ENCODE results near the gene B4GALNT3.

The B4GALNT3 gene

GRCh38 chr12:510071-510825 is 50.5 kb downstream of the B4GALNT3 start:
- DNase-seq = no peak

- no peak for DNase-seq
Measured at GRCh38 chr12:512933-513332, 53.2 kb downstream of the B4GALNT3 start.

GRCh38 chr12:513446-513845 is 53.7 kb downstream of the B4GALNT3 start:
- DNase-seq = no peak

- no peak for DNase-seq
Measured at GRCh38 chr12:517538-517937, 57.8 kb downstream of the B4GALNT3 start.

- DNase-seq = no peak
Measured at GRCh38 chr12:520119-520518, 60.4 kb downstream of the B4GALNT3 start.

GRCh38 chr12:522692-523378 is 63.1 kb downstream of the B4GALNT3 start:
- no peak for DNase-seq

- no peak for DNase-seq
Measured at GRCh38 chr12:524167-524951, 64.6 kb downstream of the B4GALNT3 start.

GRCh38 chr12:526089-526488 is 66.3 kb downstream of the B4GALNT3 start:
- no peak for DNase-seq

- no peak for DNase-seq
Measured at GRCh38 chr12:527241-527640, 67.5 kb downstream of the B4GALNT3 start.

- no peak for DNase-seq
Measured at GRCh38 chr12:527729-528128, 68.0 kb downstream of the B4GALNT3 start.

GRCh38 chr12:530308-530707 is 70.6 kb downstream of the B4GALNT3 start:
- DNase-seq = no peak

- DNase-seq = no peak
Measured at GRCh38 chr12:530821-531220, 71.1 kb downstream of the B4GALNT3 start.

- DNase-seq = no peak
Measured at GRCh38 chr12:531951-532585, 72.3 kb downstream of the B4GALNT3 start.

- DNase-seq = no peak
Measured at GRCh38 chr12:532908-533565, 73.3 kb downstream of the B4GALNT3 start.

GRCh38 chr12:533718-534117 is 74.0 kb downstream of the B4GALNT3 start:
- DNase-seq = no peak

GRCh38 chr12:534216-534615 is 74.5 kb downstream of the B4GALNT3 start:
- no peak for DNase-seq

GRCh38 chr12:535396-535795 is 75.7 kb downstream of the B4GALNT3 start:
- no peak for DNase-seq

- no peak for DNase-seq
Measured at GRCh38 chr12:536751-537245, 77.1 kb downstream of the B4GALNT3 start.

- no peak for DNase-seq
Measured at GRCh38 chr12:537772-538171, 78.0 kb downstream of the B4GALNT3 start.

GRCh38 chr12:538731-539539 is 79.2 kb downstream of the B4GALNT3 start:
- DNase-seq = peak; percentile 63

- DNase-seq = peak; percentile 6
Measured at GRCh38 chr12:539540-540310, 80.0 kb downstream of the B4GALNT3 start.

Data from left hindlimb (tissue), 1 donor.